GM19397 (cell line): ENCODE measurements around the gene ADCY7.

Experiments
- ATAC-seq: cut with Tn5 transposase; IDR thresholded peaks from one replicate; pipeline ENCODE4 v1.9.1; 2021; ENCODE audit warnings: mild to moderate bottlenecking, moderate library complexity; ENCODE audit not compliant: unreplicated experiment

The ADCY7 gene

GRCh38 chr16:50279504-50279865, 13.1 kb downstream of the ADCY7 start:
- ATAC-seq = no peak

- no peak for ATAC-seq
Observed at GRCh38 chr16:50280932-50281331, 14.6 kb downstream of the ADCY7 start.

GRCh38 chr16:50281391-50282009, 15.1 kb downstream of the ADCY7 start:
- ATAC-seq = no peak

- ATAC-seq = peak; percentile 93
Observed at GRCh38 chr16:50282010-50282538, 15.7 kb downstream of the ADCY7 start.

GRCh38 chr16:50282955-50283631, 16.7 kb downstream of the ADCY7 start:
- no peak for ATAC-seq

- ATAC-seq = no peak
Observed at GRCh38 chr16:50284131-50284911, 18.0 kb downstream of the ADCY7 start.

- no peak for ATAC-seq
Observed at GRCh38 chr16:50285406-50286003, 19.2 kb downstream of the ADCY7 start.

- no peak for ATAC-seq
Observed at GRCh38 chr16:50286681-50287080, 20.3 kb downstream of the ADCY7 start.

GRCh38 chr16:50288026-50288425, 21.7 kb downstream of the ADCY7 start:
- ATAC-seq = no peak

- no peak for ATAC-seq
Observed at GRCh38 chr16:50288920-50289319, 22.6 kb downstream of the ADCY7 start.

GRCh38 chr16:50289950-50290764, 23.8 kb downstream of the ADCY7 start:
- ATAC-seq = no peak

- ATAC-seq = no peak
Observed at GRCh38 chr16:50290856-50291255, 24.5 kb downstream of the ADCY7 start.

- ATAC-seq = no peak
Observed at GRCh38 chr16:50291719-50292565, 25.6 kb downstream of the ADCY7 start.

GRCh38 chr16:50292566-50292948, 26.2 kb downstream of the ADCY7 start:
- no peak for ATAC-seq

- ATAC-seq = no peak
Observed at GRCh38 chr16:50293041-50293783, 26.9 kb downstream of the ADCY7 start.

GRCh38 chr16:50293994-50294855, 27.9 kb downstream of the ADCY7 start:
- ATAC-seq = no peak

GRCh38 chr16:50294955-50295354, 28.6 kb downstream of the ADCY7 start:
- ATAC-seq = no peak

GRCh38 chr16:50295541-50296132, 29.3 kb downstream of the ADCY7 start:
- no peak for ATAC-seq
